ENCODE data around the gene SERTM1.

GRCh38 chr13:36717017-36717416 is 43.2 kb downstream of the SERTM1 start:
- TF ChIP-seq CTCF (IDR thresholded peaks at IDR 0.05), result no peak
- no peak for TF ChIP-seq POLR2A (IDR thresholded peaks at IDR 0.05)
